Ishikawa (cell line): ENCODE results near the gene KIF11.

ENCODE experiments used
- CREB1 ChIP-seq: IDR thresholded peaks from 2 replicates; pipeline ENCODE4 v1.6.1; 2012; ENCODE audit warnings: low read depth
- EGR1 ChIP-seq: IDR thresholded peaks from 2 replicates; pipeline ENCODE4 v1.6.1; 2012
- EP300 ChIP-seq: IDR thresholded peaks from 2 replicates; pipeline ENCODE4 v1.6.1; 2012; ENCODE audit warnings: borderline replicate concordance
- RAD21 ChIP-seq: IDR thresholded peaks from 2 replicates; pipeline ENCODE4 v1.6.1; 2012; ENCODE audit warnings: low read depth
- REST ChIP-seq: IDR thresholded peaks from 2 replicates; pipeline ENCODE4 v1.6.1; 2012; ENCODE audit warnings: low read depth, mild to moderate bottlenecking
- TAF1 ChIP-seq: IDR thresholded peaks from 2 replicates; pipeline ENCODE4 v1.6.1; 2012; ENCODE audit warnings: low read depth, mild to moderate bottlenecking
- YY1 ChIP-seq: IDR thresholded peaks from 2 replicates; pipeline ENCODE4 v1.6.1; 2012; ENCODE audit warnings: low read depth

- no peak for TF ChIP-seq REST
- TF ChIP-seq EGR1: no peak
- no peak for TF ChIP-seq TAF1
- no peak for TF ChIP-seq YY1
- no peak for TF ChIP-seq RAD21
- TF ChIP-seq EP300: no peak
- TF ChIP-seq CREB1: no peak
These were observed 85.3 kb downstream of the KIF11 start for GRCh38 chr10:92678206-92678605.
